Colonic mucosa (tissue), 4 donors: Measurements from ENCODE around the gene SEMA3E. TPM values are rescaled to one million over a fixed set of nuclear protein-coding genes. Genes with fewer than 3 reads are reported as not detected.

Experiments
- DNase-seq: peaks from one replicate; pipeline ENCODE4 v3.0.0-alpha.2; 2020
- H3K27ac ChIP-seq: fragments of 200-600 bp; one replicate; pipeline ENCODE4 v1.8.0; 2021
- H3K27me3 ChIP-seq: fragments of 200-600 bp; one replicate; pipeline ENCODE4 v1.8.0; 2021
- H3K36me3 ChIP-seq: fragments of 200-600 bp; one replicate; pipeline ENCODE4 v1.8.0; 2021
- H3K4me1 ChIP-seq: fragments of 200-600 bp; one replicate; pipeline ENCODE4 v1.8.0; 2021; ENCODE audit warnings: mild to moderate bottlenecking
- H3K4me3 ChIP-seq: fragments of 200-600 bp; one replicate; pipeline ENCODE4 v1.8.0; 2021
- H3K9ac ChIP-seq, 2 donors: one replicate each; pipeline ENCODE4 v1.7.0; 2013; ENCODE audit warnings: control low read depth in 2 of 2, low read depth in 2 of 2, low read length in 2 of 2
- H3K9me3 ChIP-seq: fragments of 200-600 bp; one replicate; pipeline ENCODE4 v1.8.0; 2021
- intact Hi-C: fragments of 100-400 bp; cut with DNase I; formaldehyde crosslinking; loops from one replicate; pipeline ENCODE4 v1.14.1; 2022
- total RNA-seq, 2 donors: library from RNA; stranded (reverse); fragmentation: NEBNext Ultra II Directional in 1 of 2; extraction: Animal tissue kit (Norgen Biotek cat#: 25700) in 1 of 2; gene quantifications; one replicate each; pipeline ENCODE4 v1.2.1, GENCODE V29; 2021
- TF ChIP-seq, protein P1 (sequence below): fragments of 200-600 bp; IDR thresholded peaks from one replicate; pipeline ENCODE4 v1.8.0; 2022; ENCODE audit warnings: antibody characterized with exemption, mild to moderate bottlenecking
- donor health status: healthy.
- donor health status: DM: no; HTN: no; CAD: no.
- donor health status: DM: no; HTN: no; CAD: no.

SEMA3E gene
- total RNA-seq, 2 donors from 2014 or later, result 1.2 to 2.3 TPM

DNA sequence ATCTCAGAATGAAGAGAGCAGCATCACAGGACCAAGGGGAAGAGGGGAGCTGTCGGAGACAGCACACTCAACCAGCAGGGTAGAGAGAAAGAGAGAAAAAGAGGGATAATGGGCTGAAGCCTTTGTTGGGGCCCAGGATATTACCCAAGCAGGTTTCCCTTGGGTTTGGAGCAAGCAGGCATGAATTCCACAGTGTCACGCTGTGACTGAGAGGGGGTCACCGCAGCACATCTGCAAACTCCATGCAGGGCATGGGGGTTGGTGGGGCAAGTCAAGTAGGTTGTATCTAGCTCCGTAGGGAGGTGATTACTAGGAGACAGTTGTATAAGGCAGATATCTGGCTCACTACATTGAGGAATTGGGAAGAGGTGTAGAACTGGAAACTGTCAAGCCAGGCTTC is 42.2 kb upstream of the SEMA3E start:
- Histone ChIP-seq H3K27ac (no peak overlapping the region), H3K9ac (no peak overlapping the region), H3K4me3 (no peak overlapping the region), H3K9me3 (no peaks in the 10 kb centered on the region), H3K36me3 (no peaks in the 10 kb centered on the region), H3K4me1 (no peaks in the 10 kb centered on the region), H3K27me3 (no peaks in the 10 kb centered on the region)
- DNase-seq, result no peak
- TF ChIP-seq, protein P1, sequence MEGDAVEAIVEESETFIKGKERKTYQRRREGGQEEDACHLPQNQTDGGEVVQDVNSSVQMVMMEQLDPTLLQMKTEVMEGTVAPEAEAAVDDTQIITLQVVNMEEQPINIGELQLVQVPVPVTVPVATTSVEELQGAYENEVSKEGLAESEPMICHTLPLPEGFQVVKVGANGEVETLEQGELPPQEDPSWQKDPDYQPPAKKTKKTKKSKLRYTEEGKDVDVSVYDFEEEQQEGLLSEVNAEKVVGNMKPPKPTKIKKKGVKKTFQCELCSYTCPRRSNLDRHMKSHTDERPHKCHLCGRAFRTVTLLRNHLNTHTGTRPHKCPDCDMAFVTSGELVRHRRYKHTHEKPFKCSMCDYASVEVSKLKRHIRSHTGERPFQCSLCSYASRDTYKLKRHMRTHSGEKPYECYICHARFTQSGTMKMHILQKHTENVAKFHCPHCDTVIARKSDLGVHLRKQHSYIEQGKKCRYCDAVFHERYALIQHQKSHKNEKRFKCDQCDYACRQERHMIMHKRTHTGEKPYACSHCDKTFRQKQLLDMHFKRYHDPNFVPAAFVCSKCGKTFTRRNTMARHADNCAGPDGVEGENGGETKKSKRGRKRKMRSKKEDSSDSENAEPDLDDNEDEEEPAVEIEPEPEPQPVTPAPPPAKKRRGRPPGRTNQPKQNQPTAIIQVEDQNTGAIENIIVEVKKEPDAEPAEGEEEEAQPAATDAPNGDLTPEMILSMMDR, result no peak
- intact Hi-C loops, result no loop called here

- H3K27ac ChIP-seq, result no peak overlapping the region
- TF ChIP-seq, protein P1, result no peak
- no peak overlapping the region for H3K9ac ChIP-seq
- no peak for DNase-seq
- no peaks in the 10 kb centered on the region for H3K9me3 ChIP-seq
- no peak overlapping the region for H3K4me3 ChIP-seq
- intact Hi-C loops, result no loop called here
- H3K36me3 ChIP-seq, result no peaks in the 10 kb centered on the region
- no peaks in the 10 kb centered on the region for H3K4me1 ChIP-seq
- H3K27me3 ChIP-seq, result no peaks in the 10 kb centered on the region
These were observed 40.9 kb upstream of the SEMA3E start for GRCh38 chr7:83689855-83690254.

GRCh38 chr7:83686416-83686815 is 37.5 kb upstream of the SEMA3E start:
- Histone ChIP-seq H3K9ac (no peak overlapping the region), H3K27me3 (no peaks in the 10 kb centered on the region), H3K4me3 (no peak overlapping the region), H3K9me3 (no peaks in the 10 kb centered on the region), H3K4me1 (no peaks in the 10 kb centered on the region), H3K36me3 (no peaks in the 10 kb centered on the region), H3K27ac (no peak overlapping the region)
- intact Hi-C loops, result no loop called here
- TF ChIP-seq, protein P1, result no peak
- DNase-seq, result no peak

DNA sequence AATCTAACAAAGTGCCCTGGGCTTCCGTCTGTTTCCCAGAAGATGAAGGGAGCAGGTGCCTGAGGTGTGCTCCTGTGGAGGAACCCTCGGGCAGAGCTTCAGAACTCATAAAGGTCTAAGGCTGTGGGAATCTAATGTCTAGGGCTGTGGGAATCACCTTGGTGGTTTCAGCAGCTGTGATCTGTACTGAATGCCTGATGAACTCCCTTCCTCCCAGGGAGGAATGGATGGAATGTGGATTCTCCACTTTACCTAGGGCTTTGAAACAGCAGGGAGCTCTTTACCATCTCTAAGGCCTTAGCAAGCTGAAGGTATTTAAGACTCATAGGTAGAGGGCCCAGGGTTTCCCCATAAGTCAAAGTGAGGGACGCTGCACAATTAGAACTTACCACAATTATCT is 36.0 kb upstream of the SEMA3E start:
- H3K9ac ChIP-seq, result no peak overlapping the region
- H3K27me3 ChIP-seq, result no peaks in the 10 kb centered on the region
- H3K27ac ChIP-seq, result no peak overlapping the region
- H3K9me3 ChIP-seq, result no peaks in the 10 kb centered on the region
- intact Hi-C loops, result no loop called here
- H3K4me3 ChIP-seq, result no peak overlapping the region
- DNase-seq, result no peak
- TF ChIP-seq, protein P1, result no peak
- no peaks in the 10 kb centered on the region for H3K36me3 ChIP-seq
- no peaks in the 10 kb centered on the region for H3K4me1 ChIP-seq

- no peaks in the 10 kb centered on the region for H3K27me3 ChIP-seq
- intact Hi-C loops, result no loop called here
- H3K9me3 ChIP-seq, result no peaks in the 10 kb centered on the region
- DNase-seq, result no peak
- no peak overlapping the region for H3K4me3 ChIP-seq
- no peaks in the 10 kb centered on the region for H3K36me3 ChIP-seq
- H3K9ac ChIP-seq, result no peak overlapping the region
- no peaks in the 10 kb centered on the region for H3K4me1 ChIP-seq
- H3K27ac ChIP-seq, result no peak overlapping the region
- TF ChIP-seq, protein P1, result no peak
These were observed 32.4 kb upstream of the SEMA3E start for GRCh38 chr7:83681200-83681778.
